Caki2 (cell line): ENCODE data around the gene MUCL3. TPM values are rescaled to one million over a fixed set of nuclear protein-coding genes. Genes with fewer than 3 reads are reported as not detected.

Experiments
- DNase-seq: peaks from one replicate; pipeline ENCODE4 v3.0.0-alpha.2; 2015; ENCODE audit warnings: low read depth
- in situ Hi-C: cut with HindIII; loops from 2 replicates; pipeline ENCODE4 v1.10.0; 2016; ENCODE audit warnings: low sequenced_read_pairs, low pct_unique_long_range_greater_than_20kb, mixed read lengths
- total RNA-seq: library from RNA; depleted of rRNA; stranded (reverse); fragments of >200 nt; shearing (Covaris generic); gene quantifications from 2 replicates; pipeline ENCODE4 v1.2.3, GENCODE V29; 2014; ENCODE audit warnings: low replicate concordance

MUCL3 gene
- total RNA-seq, 1 experiment from 2014 or later: 0.24 TPM

GRCh38 chr6:30932665-30933365, 8.0 kb upstream of the MUCL3 start:
- in situ Hi-C loops: no loop called here
- DNase-seq: no peak

- no peak for DNase-seq
- in situ Hi-C loops: no loop called here
Measured at GRCh38 chr6:30935018-30935417, 5.8 kb upstream of the MUCL3 start.

- in situ Hi-C loops: no loop called here
- DNase-seq: no peak
Measured at GRCh38 chr6:30937265-30937664, 3.5 kb upstream of the MUCL3 start.

- DNase-seq: no peak
- in situ Hi-C loops: no loop called here
Measured at GRCh38 chr6:30938730-30939129, 2.0 kb upstream of the MUCL3 start.

GRCh38 chr6:30939473-30939872, 1.3 kb upstream of the MUCL3 start:
- DNase-seq: no peak
- in situ Hi-C loops: no loop called here

- peak; percentile 84 for DNase-seq
- in situ Hi-C loops: no loop called here
Measured at GRCh38 chr6:30942338-30943060, 1.7 kb downstream of the MUCL3 start.

- in situ Hi-C loops: no loop called here
- DNase-seq: no peak
Measured at GRCh38 chr6:30944051-30944450, 3.3 kb downstream of the MUCL3 start.

GRCh38 chr6:30945281-30945680, 4.5 kb downstream of the MUCL3 start:
- in situ Hi-C loops: no loop called here
- no peak for DNase-seq

- in situ Hi-C loops: no loop called here
- no peak for DNase-seq
Measured at GRCh38 chr6:30947231-30947630, 6.5 kb downstream of the MUCL3 start.

GRCh38 chr6:30948811-30949210, 8.0 kb downstream of the MUCL3 start:
- in situ Hi-C loops: no loop called here
- DNase-seq: no peak

GRCh38 chr6:30951907-30952469, 11.2 kb downstream of the MUCL3 start:
- in situ Hi-C loops: no loop called here
- no peak for DNase-seq

- in situ Hi-C loops: no loop called here
- DNase-seq: no peak
Measured at GRCh38 chr6:30954631-30955366, 14.0 kb downstream of the MUCL3 start.

- in situ Hi-C loops: no loop called here
- DNase-seq: no peak
Measured at GRCh38 chr6:30955367-30956042, 14.7 kb downstream of the MUCL3 start.

GRCh38 chr6:30957716-30958115, 16.9 kb downstream of the MUCL3 start:
- no peak for DNase-seq
- in situ Hi-C loops: no loop called here

- DNase-seq: no peak
- in situ Hi-C loops: no loop called here
Measured at GRCh38 chr6:30960907-30961673, 20.3 kb downstream of the MUCL3 start.

GRCh38 chr6:30962716-30963115, 21.9 kb downstream of the MUCL3 start:
- in situ Hi-C loops: no loop called here
- no peak for DNase-seq

GRCh38 chr6:30963641-30964040, 22.9 kb downstream of the MUCL3 start:
- no peak for DNase-seq
- in situ Hi-C loops: no loop called here

GRCh38 chr6:30964075-30964474, 23.3 kb downstream of the MUCL3 start:
- no peak for DNase-seq
- in situ Hi-C loops: no loop called here
